Measurements from ENCODE around the gene KCNQ5.

KCNQ5 gene

GRCh38 chr6:72930556-72931132 is 308.8 kb downstream of the KCNQ5 start:
- no peak for DNase-seq

- DNase-seq, result no peak
Measured at GRCh38 chr6:72931325-72931887, 309.5 kb downstream of the KCNQ5 start.

- no peak for DNase-seq
Measured at GRCh38 chr6:72933233-72933632, 311.4 kb downstream of the KCNQ5 start.

- no peak for DNase-seq
Measured at GRCh38 chr6:72936766-72937559, 315.1 kb downstream of the KCNQ5 start.

- no peak for DNase-seq
Measured at GRCh38 chr6:72938104-72938503, 316.2 kb downstream of the KCNQ5 start.

GRCh38 chr6:72939004-72939403 is 317.1 kb downstream of the KCNQ5 start:
- DNase-seq, result no peak

- no peak for DNase-seq
Measured at GRCh38 chr6:72940265-72940664, 318.4 kb downstream of the KCNQ5 start.

GRCh38 chr6:72941263-72941662 is 319.4 kb downstream of the KCNQ5 start:
- no peak for DNase-seq

- DNase-seq, result no peak
Measured at GRCh38 chr6:72941751-72942150, 319.9 kb downstream of the KCNQ5 start.

GRCh38 chr6:72943699-72944098 is 321.8 kb downstream of the KCNQ5 start:
- no peak for DNase-seq

- no peak for DNase-seq
Measured at GRCh38 chr6:72944660-72945059, 322.8 kb downstream of the KCNQ5 start.

- no peak for DNase-seq
Measured at GRCh38 chr6:72946774-72947173, 324.9 kb downstream of the KCNQ5 start.

- DNase-seq, result no peak
Measured at GRCh38 chr6:72947534-72947933, 325.7 kb downstream of the KCNQ5 start.

- no peak for DNase-seq
Measured at GRCh38 chr6:72948153-72948552, 326.3 kb downstream of the KCNQ5 start.

GRCh38 chr6:72950114-72950860 is 328.4 kb downstream of the KCNQ5 start:
- DNase-seq, result no peak

- no peak for DNase-seq
Measured at GRCh38 chr6:72952808-72953630, 331.2 kb downstream of the KCNQ5 start.

- DNase-seq, result no peak
Measured at GRCh38 chr6:72953971-72954381, 332.1 kb downstream of the KCNQ5 start.

GRCh38 chr6:72954716-72955115 is 332.9 kb downstream of the KCNQ5 start:
- no peak for DNase-seq

- DNase-seq, result no peak
Measured at GRCh38 chr6:72955666-72956065, 333.8 kb downstream of the KCNQ5 start.

GRCh38 chr6:72956272-72956671 is 334.4 kb downstream of the KCNQ5 start:
- DNase-seq, result no peak

- no peak for DNase-seq
Measured at GRCh38 chr6:72959821-72960220, 338.0 kb downstream of the KCNQ5 start.

- DNase-seq, result no peak
Measured at GRCh38 chr6:72963946-72964345, 342.1 kb downstream of the KCNQ5 start.
